ENCODE data around the gene ITSN1. TPM values are rescaled to one million over a fixed set of nuclear protein-coding genes. Genes with fewer than 3 reads are reported as not detected.
"Not testable (repeated sequence)": the region's sequence is repeated elsewhere in the genome, so short reads cannot be mapped to it uniquely, and the experiment has no call there.

The ITSN1 gene
- total and polyA plus RNA-seq, 2 experiments from 2014 or later, result 77.9 to 95.7 TPM

GRCh38 chr21:33924766-33925100 lies 282.4 kb downstream of the ITSN1 start (continued):
- TF ChIP-seq ZNF462 (CRISPR knock-in tag; IDR thresholded peaks at IDR 0.05) (no peak), EZH2phosphoT487 (IDR thresholded peaks at IDR 0.05; ENCODE audit: unreplicated experiment) (no peak)

GRCh38 chr21:33926248-33926647 lies 283.9 kb downstream of the ITSN1 start:
- not testable (repeated sequence) for H3K79me2 ChIP-seq (replicated peaks; ENCODE audit: insufficient read depth); H3K9me2 ChIP-seq (ENCODE audit: insufficient read depth); DNase-seq (ENCODE audit: low spot score); H3K27ac Mint-ChIP-seq; H3K36me3 ChIP-seq (ENCODE audit: insufficient read depth); H3K4me3 Mint-ChIP-seq; H3F3A ChIP-seq (replicated peaks; ENCODE audit: low read depth); H3K4me3 ChIP-seq; H3K4me2 ChIP-seq; H3K9me3 Mint-ChIP-seq; H3K27me3 ChIP-seq (ENCODE audit: insufficient read depth); H3K36me3 Mint-ChIP-seq (ENCODE audit: low read depth); H3K4me1 ChIP-seq (ENCODE audit: insufficient read depth); ATAC-seq; H3K4me1 Mint-ChIP-seq; H3K27ac ChIP-seq (ENCODE audit: low read depth); H4K20me1 ChIP-seq (replicated peaks; ENCODE audit: insufficient read depth); H2AFZ ChIP-seq
- H3K27me3 Mint-ChIP-seq (ENCODE audit: insufficient read depth, low read depth, poor library complexity), result peaks cover 14% of the 10 kb centered on the region

- H3K27me3 Mint-ChIP-seq (ENCODE audit: insufficient read depth, low read depth, poor library complexity); H3K27me3 ChIP-seq (ENCODE audit: insufficient read depth); H3K9me2 ChIP-seq (ENCODE audit: insufficient read depth); H2AFZ ChIP-seq; H3F3A ChIP-seq (replicated peaks; ENCODE audit: low read depth); H3K36me3 ChIP-seq (ENCODE audit: insufficient read depth); H4K20me1 ChIP-seq (replicated peaks; ENCODE audit: insufficient read depth): not testable (repeated sequence)
- ATAC-seq (peak; percentile 79), DNase-seq (ENCODE audit: low spot score) (peak; percentile 63)
- H3K79me2 ChIP-seq (replicated peaks; ENCODE audit: insufficient read depth), result peaks cover 32% of the 10 kb centered on the region
- peak overlapping the region; percentile 70 for H3K27ac ChIP-seq (ENCODE audit: low read depth)
- H3K4me1 ChIP-seq (ENCODE audit: insufficient read depth), result peaks cover 17% of the 10 kb centered on the region
- peak overlapping the region; percentile 91 for H3K27ac Mint-ChIP-seq
- H3K4me3 Mint-ChIP-seq, result peak overlapping the region; percentile 76
- peaks cover 13% of the 10 kb centered on the region for H3K4me1 Mint-ChIP-seq
- peak overlapping the region; percentile 54 for H3K4me3 ChIP-seq
- peak overlapping the region; percentile 74 for H3K4me2 ChIP-seq
- H3K9me3 Mint-ChIP-seq, result peaks cover 11% of the 10 kb centered on the region
- peaks cover 11% of the 10 kb centered on the region for H3K36me3 Mint-ChIP-seq (ENCODE audit: low read depth)
These were observed 288.9 kb downstream of the ITSN1 start for GRCh38 chr21:33931052-33931798.
